B cell (primary cell): ENCODE measurements around the gene CDH2. TPM values are rescaled to one million over a fixed set of nuclear protein-coding genes. Genes with fewer than 3 reads are reported as not detected.

ENCODE experiments used
- ATAC-seq: fragments of 200-7000 bp; cut with Tn5 transposase; one replicate; pipeline ENCODE4 v1.10.0; 2021; ENCODE audit warnings: low read depth, mild to moderate bottlenecking, moderate number of reproducible peaks, moderate library complexity
- CTCF ChIA-PET: fragments of 350-600 bp; sonication (Branson Sonifier 250); formaldehyde crosslinking; loops from one replicate; lab custom pipeline; 2021; ENCODE audit warnings: antibody characterized with exemption, inconsistent platforms; lab: Charles Lee
- POLR2A ChIA-PET: fragments of 350-600 bp; sonication (Branson Sonifier 250); formaldehyde crosslinking; loops from one replicate; lab custom pipeline; 2021; ENCODE audit warnings: antibody characterized with exemption; lab: Charles Lee
- DNase-seq: peaks from one replicate; pipeline ENCODE4 v3.0.0; 2013
- H2AFZ ChIP-seq: 2 replicates; pipeline ENCODE4 v1.6.1; 2012; ENCODE audit warnings: mild to moderate bottlenecking, low read depth, low read length; ENCODE audit not compliant: insufficient read depth, poor library complexity, severe bottlenecking
- H3K27ac ChIP-seq, 2 donors: 1 replicate in 1 of 2; 2 replicates in 1 of 2; pipeline ENCODE4 v1.5.1; 2012 to 2013; ENCODE audit warnings: low read length in 2 of 2, mild to moderate bottlenecking in 2 of 2, moderate library complexity in 1 of 2
- H3K27me3 ChIP-seq, 4 experiments: fragments of 200-600 bp in 1 of 4; sonication (generic) in 1 of 4; replicated peaks in 1 of 4; 1 replicate in 2 of 4; 2 replicates in 2 of 4; pipeline versions ENCODE4 v1.6.1 to v1.7.0; 2013 to 2016; ENCODE audit warnings: low read length in 3 of 4, mild to moderate bottlenecking in 2 of 4, mixed read lengths in 1 of 4, moderate library complexity in 1 of 4; ENCODE audit not compliant: insufficient read depth in 4 of 4, control insufficient read depth in 3 of 4; ENCODE audit errors: control extremely low read depth in 1 of 4
- H3K36me3 ChIP-seq, 2 experiments: replicated peaks in 1 of 2; 1 replicate in 1 of 2; 2 replicates in 1 of 2; pipeline versions ENCODE4 v1.6.1 to v1.7.1; 2013; ENCODE audit warnings: low read length in 1 of 2; ENCODE audit not compliant: insufficient read depth in 2 of 2, control insufficient read depth in 1 of 2; ENCODE audit errors: control extremely low read depth in 1 of 2, extremely low read depth in 1 of 2
- H3K4me1 ChIP-seq, 2 donors: fragments of 200-600 bp in 1 of 2; sonication (generic) in 1 of 2; 1 replicate in 1 of 2; 2 replicates in 1 of 2; pipeline versions ENCODE4 v1.5.1 to v1.6.1; 2013 to 2017; ENCODE audit warnings: low read length in 2 of 2; ENCODE audit not compliant: control insufficient read depth in 2 of 2, insufficient read depth in 2 of 2
- H3K4me2 ChIP-seq: replicated peaks from 2 replicates; pipeline ENCODE3; 2012; ENCODE audit warnings: mild to moderate bottlenecking, low read depth, low read length; ENCODE audit not compliant: poor library complexity, severe bottlenecking
- H3K4me3 ChIP-seq, 5 experiments: fragments of 200-600 bp in 1 of 5; sonication (generic) in 1 of 5; 1 replicate in 3 of 5; 2 replicates in 2 of 5; pipeline versions ENCODE4 v1.5.1 to v1.7.0; 2011 to 2016; ENCODE audit warnings: low read length in 4 of 5, mild to moderate bottlenecking in 4 of 5, low read depth in 2 of 5, control low read depth in 1 of 5, moderate library complexity in 1 of 5; ENCODE audit not compliant: insufficient read depth in 1 of 5; ENCODE audit errors: control extremely low read depth in 1 of 5, extremely low read depth in 1 of 5
- H3K79me2 ChIP-seq: fragments of 200-600 bp; sonication (generic); one replicate; pipeline ENCODE4 v1.6.0; 2016; ENCODE audit warnings: low read length; ENCODE audit not compliant: control insufficient read depth, insufficient read depth
- H3K9ac ChIP-seq: fragments of 200-600 bp; sonication (generic); 2 replicates; pipeline ENCODE4 v1.6.1; 2017; ENCODE audit warnings: mild to moderate bottlenecking, low read length, moderate library complexity
- H3K9me3 ChIP-seq, 3 donors: one replicate each; pipeline versions ENCODE4 v1.6.1 to v1.7.1; 2013; ENCODE audit warnings: low read length in 2 of 3; ENCODE audit not compliant: control insufficient read depth in 2 of 3, insufficient read depth in 1 of 3; ENCODE audit errors: control extremely low read depth in 1 of 3
- H4K20me1 ChIP-seq: 2 replicates; pipeline ENCODE4 v1.6.0; 2012; ENCODE audit warnings: mild to moderate bottlenecking, low read length; ENCODE audit not compliant: insufficient read depth, control insufficient read depth, poor library complexity, severe bottlenecking
- H3K27ac Mint-ChIP-seq: one replicate; pipeline ENCODE4 v1.8.0; 2021; ENCODE audit warnings: mixed read lengths
- H3K27me3 Mint-ChIP-seq: one replicate; pipeline ENCODE4 v1.8.0; 2021; ENCODE audit warnings: mixed read lengths
- H3K4me1 Mint-ChIP-seq: one replicate; pipeline ENCODE4 v1.8.0; 2021; ENCODE audit warnings: mixed read lengths
- H3K4me3 Mint-ChIP-seq: one replicate; pipeline ENCODE4 v1.8.0; 2021; ENCODE audit warnings: mixed read lengths
- H3K9me3 Mint-ChIP-seq: one replicate; pipeline ENCODE4 v1.8.0; 2022; ENCODE audit warnings: mixed read lengths; ENCODE audit not compliant: insufficient read depth
- EZH2 ChIP-seq: IDR thresholded peaks from 2 replicates; pipeline ENCODE4 v1.6.1; 2012; ENCODE audit warnings: borderline replicate concordance, low read depth, mild to moderate bottlenecking, moderate library complexity, low read length; ENCODE audit not compliant: insufficient read depth, poor library complexity, severe bottlenecking
- WGBS: methylation state at CpG from one replicate; pipeline ENCODE4 v1.1.5; 2013; ENCODE audit warnings: missing lambda C conversion rate; ENCODE audit not compliant: insufficient coverage; 5-methylcytosine and 5-hydroxymethylcytosine counted together
- intact Hi-C: fragments of 100-400 bp; cut with micrococcal nuclease; formaldehyde crosslinking; loops from one replicate; pipeline ENCODE4 v1.10.0; 2022
- polyA plus RNA-seq: library from polyadenylated mRNA; depleted of rRNA; stranded (reverse); fragments of >200 nt; gene quantifications from 2 replicates; pipeline ENCODE4 v1.2.3, GENCODE V29; 2012
- total RNA-seq, 2 donors: library from RNA; stranded (reverse); fragments of 120-200 nt in 1 of 2; gene quantifications; 1 replicate in 1 of 2; 2 replicates in 1 of 2; pipeline versions ENCODE4 v1.2.3 to v1.2.4, GENCODE V29; 2013 to 2022
- TF ChIP-seq, protein P1 (sequence below): fragments of 200-600 bp; IDR thresholded peaks from one replicate; pipeline ENCODE4 v1.8.0; 2022; ENCODE audit warnings: antibody characterized with exemption, mild to moderate bottlenecking

Gene CDH2
- total and polyA plus RNA-seq, 2 donors (not counting 1 experiment from before 2014, with no cell fraction given): not detected

GRCh38 chr18:28208712-28209265 lies 31.9 kb upstream of the CDH2 start:
- no peak overlapping the region for H3K27ac ChIP-seq
- TF ChIP-seq, protein P1, sequence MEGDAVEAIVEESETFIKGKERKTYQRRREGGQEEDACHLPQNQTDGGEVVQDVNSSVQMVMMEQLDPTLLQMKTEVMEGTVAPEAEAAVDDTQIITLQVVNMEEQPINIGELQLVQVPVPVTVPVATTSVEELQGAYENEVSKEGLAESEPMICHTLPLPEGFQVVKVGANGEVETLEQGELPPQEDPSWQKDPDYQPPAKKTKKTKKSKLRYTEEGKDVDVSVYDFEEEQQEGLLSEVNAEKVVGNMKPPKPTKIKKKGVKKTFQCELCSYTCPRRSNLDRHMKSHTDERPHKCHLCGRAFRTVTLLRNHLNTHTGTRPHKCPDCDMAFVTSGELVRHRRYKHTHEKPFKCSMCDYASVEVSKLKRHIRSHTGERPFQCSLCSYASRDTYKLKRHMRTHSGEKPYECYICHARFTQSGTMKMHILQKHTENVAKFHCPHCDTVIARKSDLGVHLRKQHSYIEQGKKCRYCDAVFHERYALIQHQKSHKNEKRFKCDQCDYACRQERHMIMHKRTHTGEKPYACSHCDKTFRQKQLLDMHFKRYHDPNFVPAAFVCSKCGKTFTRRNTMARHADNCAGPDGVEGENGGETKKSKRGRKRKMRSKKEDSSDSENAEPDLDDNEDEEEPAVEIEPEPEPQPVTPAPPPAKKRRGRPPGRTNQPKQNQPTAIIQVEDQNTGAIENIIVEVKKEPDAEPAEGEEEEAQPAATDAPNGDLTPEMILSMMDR: no peak
- TF ChIP-seq EZH2: no peak
- POLR2A ChIA-PET: no interaction called here
- Mint-ChIP-seq H3K9me3 (peaks cover 2% of the 10 kb centered on the region), H3K27ac (no peak overlapping the region), H3K27me3 (no peaks in the 10 kb centered on the region), H3K4me1 (no peaks in the 10 kb centered on the region), H3K4me3 (no peak overlapping the region)
- CTCF ChIA-PET: no interaction called here
- peaks cover 0 to 2% (median 0%) of the 10 kb centered on the region in 3 donors for H3K9me3 ChIP-seq
- H4K20me1 ChIP-seq: no peaks in the 10 kb centered on the region
- intact Hi-C loops: no loop called here
- no peaks in the 10 kb centered on the region for H3K36me3 ChIP-seq
- no peak for ATAC-seq
- no peaks in the 10 kb centered on the region for H3K27me3 ChIP-seq
- no peak for DNase-seq
- H3K4me1 ChIP-seq: no peaks in the 10 kb centered on the region
- no peak overlapping the region for H3K4me2 ChIP-seq
- no peaks in the 10 kb centered on the region for H3K79me2 ChIP-seq
- no peak overlapping the region for H2AFZ ChIP-seq
- no peak overlapping the region for H3K4me3 ChIP-seq
- H3K9ac ChIP-seq: no peak overlapping the region
- WGBS: 29% methylated on average over 8 of the region's 11 CpGs

DNA sequence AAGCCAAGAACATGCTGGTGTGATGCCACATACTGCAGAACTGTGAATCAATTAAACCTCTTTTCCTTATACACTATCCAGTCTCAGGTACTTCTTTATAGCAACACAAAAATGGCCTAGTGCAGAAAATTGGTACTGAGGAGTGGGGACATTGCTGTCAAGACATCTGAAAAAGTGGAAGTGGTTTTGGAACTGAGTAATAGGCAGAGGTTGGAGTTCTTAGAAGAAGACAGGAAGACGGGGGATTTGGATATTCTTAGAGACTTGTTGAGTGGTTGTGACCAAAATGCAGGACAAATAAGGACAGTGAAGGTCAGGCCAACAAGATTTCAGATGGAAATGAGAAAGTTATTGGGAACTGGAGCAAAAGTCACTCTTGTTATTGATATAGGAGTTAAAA lies 31.3 kb upstream of the CDH2 start:
- no peaks in the 10 kb centered on the region for H3K9me3 Mint-ChIP-seq
- Histone ChIP-seq H2AFZ (no peak overlapping the region), H3K27me3 (no peaks in the 10 kb centered on the region), H3K36me3 (no peaks in the 10 kb centered on the region), H3K9ac (no peak overlapping the region), H4K20me1 (no peaks in the 10 kb centered on the region), H3K79me2 (no peaks in the 10 kb centered on the region), H3K27ac (no peak overlapping the region), H3K4me1 (no peaks in the 10 kb centered on the region), H3K9me3 (peaks cover 0 to 2% (median 0%) of the 10 kb centered on the region in 3 donors), H3K4me3 (no peak overlapping the region), H3K4me2 (no peak overlapping the region)
- intact Hi-C loops: no loop called here
- ATAC-seq: no peak
- no peak overlapping the region for H3K4me3 Mint-ChIP-seq
- no peaks in the 10 kb centered on the region for H3K4me1 Mint-ChIP-seq
- CTCF ChIA-PET: no interaction called here
- WGBS: 13% methylated on average over 1 of the region's 1 CpG
- POLR2A ChIA-PET: no interaction called here
- H3K27me3 Mint-ChIP-seq: no peaks in the 10 kb centered on the region
- no peak for DNase-seq
- no peak overlapping the region for H3K27ac Mint-ChIP-seq
- no peak for TF ChIP-seq EZH2
- TF ChIP-seq, protein P1: no peak
